SH-SY5Y (cell line): Measurements from ENCODE around the gene HMBS.

Source experiments
- GATA2 ChIP-seq: IDR thresholded peaks from 2 replicates; pipeline ENCODE4 v1.6.1; 2011; ENCODE audit warnings: mild to moderate bottlenecking, low read depth, low read length
- GATA3 ChIP-seq: IDR thresholded peaks from 2 replicates; pipeline ENCODE4 v1.6.1; 2011; ENCODE audit warnings: low read depth, mild to moderate bottlenecking, low read length, moderate library complexity

The HMBS gene

DNA sequence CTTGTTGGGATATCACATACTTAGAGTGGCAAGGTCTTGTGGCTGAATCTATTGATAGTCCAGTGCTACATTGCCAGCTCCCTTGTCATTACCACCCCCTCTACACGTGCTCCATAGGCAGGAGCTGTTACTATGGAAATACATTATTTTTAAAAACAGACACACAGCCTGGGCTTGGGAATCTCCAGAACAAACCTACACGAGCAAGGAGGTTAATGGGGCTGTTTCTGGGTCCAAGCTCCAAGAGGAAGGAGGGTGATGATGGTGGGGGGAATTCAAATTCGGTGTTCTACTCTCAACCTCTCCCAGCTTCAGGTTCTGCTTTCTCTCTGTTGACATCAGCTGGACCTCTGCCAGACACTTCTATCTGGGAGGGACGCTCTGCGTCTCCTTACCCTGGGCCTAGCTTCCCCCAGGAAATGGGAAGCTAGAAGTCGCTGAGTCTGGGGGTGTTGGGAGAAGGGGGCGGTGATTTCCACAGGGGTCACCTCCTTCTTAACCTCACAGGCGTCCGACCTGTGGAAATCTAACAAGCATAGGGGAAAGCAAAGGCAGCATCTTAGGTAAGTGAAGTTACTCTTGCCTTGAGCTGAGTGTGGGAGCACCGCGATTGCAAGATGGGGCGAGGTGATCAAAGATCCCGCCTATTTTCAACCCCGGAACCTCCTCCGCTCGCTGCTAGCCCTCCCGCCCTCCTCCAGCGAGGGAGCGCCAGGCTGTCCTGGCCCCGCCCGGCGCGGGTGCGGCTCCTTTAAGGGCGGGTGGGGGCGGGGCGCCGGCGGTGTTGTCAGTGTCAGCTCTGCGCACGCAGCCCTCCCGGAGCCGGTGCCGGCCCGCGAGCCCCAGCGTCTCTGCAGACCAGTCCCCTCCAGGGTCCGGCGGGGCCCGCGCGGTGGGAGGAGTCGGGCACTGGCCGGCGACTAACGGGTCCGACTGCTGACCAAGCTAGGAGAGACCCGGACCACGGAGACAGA lies 22.2 kb downstream of the HMBS start, which contains the start of gene C2CD2L:
TSS of gene C2CD2L (plus strand) at position 781 of the 974 bp plus-strand sequence. CDS start 398 bp downstream, outside the sequence.
- TF ChIP-seq GATA3, result no peak
- TF ChIP-seq GATA2, result no peak

DNA sequence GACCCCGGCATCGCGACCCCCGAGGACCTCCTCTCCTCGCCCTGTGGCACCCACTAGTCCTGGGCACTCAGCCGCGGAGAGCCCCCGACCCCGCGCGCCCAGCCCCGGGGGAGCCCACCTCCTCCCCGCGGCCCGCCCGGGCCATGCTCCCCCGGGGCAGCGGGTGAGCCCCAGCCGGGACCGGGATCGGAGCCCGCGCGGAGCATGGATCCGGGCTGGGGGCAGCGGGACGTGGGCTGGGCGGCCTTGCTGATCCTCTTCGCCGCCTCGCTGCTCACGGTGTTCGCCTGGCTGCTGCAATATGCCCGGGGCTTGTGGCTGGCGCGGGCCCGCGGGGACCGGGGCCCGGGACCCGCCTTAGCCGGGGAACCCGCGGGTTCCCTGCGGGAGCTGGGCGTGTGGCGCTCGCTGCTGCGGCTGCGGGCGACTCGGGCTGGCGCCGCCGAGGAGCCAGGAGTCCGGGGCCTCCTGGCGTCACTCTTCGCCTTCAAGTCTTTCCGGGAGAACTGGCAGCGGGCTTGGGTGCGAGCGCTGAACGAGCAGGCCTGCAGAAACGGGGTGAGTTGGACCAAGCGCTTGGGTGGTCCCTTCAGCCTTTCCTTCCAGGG lies 23.0 kb downstream of the HMBS start:
- no peak for TF ChIP-seq GATA3
- no peak for TF ChIP-seq GATA2

DNA sequence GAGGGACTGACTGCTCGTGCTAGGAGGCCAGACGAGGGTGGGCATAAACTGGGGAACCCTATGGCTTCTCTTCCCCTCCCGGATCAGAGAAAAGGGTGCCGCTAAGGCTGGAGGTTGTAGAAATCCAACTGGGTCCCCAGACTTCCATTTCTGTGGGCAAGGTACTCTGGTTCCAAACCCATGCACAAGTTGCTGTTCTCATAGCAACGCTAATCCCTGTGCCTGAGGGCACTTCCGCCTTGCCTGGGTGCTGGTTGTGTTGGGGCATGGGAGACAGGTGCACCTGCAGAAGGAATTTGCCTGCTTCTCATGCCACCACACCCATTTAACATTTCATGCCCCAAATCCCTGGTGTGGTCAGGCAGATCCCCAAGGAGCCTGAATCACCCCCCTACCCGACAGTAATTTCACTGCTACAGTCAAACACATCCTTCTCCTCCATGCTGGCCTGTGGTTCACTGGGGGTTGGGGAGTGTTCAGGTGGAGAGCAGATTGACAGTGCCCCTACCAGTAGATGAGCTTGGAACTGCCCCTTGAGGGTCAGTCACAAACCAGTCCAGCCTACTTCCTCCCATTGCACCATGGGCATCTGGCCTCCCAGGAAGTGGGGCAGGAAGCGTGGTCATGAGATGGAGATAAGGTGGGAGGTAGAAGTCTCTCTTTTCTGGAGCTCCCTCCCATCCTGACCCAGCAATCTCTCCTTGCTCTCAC lies 23.6 kb downstream of the HMBS start:
- TF ChIP-seq GATA3, result no peak
- no peak for TF ChIP-seq GATA2

DNA sequence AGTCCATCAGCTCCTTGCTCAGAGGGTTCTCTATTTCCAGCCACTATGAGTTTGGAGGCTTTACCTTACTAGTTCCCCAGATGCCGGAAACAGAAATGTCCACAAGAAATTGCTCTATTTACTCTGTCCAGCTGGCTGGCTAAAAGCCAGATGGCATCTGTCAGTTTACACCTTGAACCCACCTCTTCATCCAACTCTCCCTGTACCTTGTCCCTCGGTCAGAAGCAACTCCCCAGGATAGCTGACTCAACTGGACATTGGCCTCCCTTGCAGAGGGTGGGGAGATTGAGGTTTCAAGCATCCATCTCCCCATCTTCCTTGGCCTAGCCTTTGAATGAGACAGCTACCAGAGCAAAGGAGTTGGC lies 24.2 kb downstream of the HMBS start:
- TF ChIP-seq GATA3 (no peak), GATA2 (no peak)

DNA sequence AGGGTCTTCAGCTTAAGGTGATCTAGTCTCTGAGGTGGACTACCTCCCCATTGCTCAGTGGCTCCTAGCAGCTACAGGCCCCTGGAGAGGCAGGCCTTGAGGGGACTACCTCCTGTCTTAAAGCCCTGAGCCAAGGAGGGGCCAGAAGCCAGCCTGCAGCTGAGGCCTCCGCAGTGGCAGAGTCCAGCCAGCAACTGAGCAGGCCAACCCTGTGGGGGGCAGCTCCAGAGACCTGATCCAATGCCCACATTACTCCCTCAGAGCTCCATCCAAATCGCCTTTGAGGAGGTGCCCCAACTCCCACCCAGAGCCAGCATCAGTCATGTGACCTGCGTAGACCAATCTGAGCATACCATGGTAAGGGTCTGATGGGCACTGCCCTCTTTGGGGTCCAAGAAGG lies 25.2 kb downstream of the HMBS start:
- TF ChIP-seq GATA2 (no peak), GATA3 (no peak)

DNA sequence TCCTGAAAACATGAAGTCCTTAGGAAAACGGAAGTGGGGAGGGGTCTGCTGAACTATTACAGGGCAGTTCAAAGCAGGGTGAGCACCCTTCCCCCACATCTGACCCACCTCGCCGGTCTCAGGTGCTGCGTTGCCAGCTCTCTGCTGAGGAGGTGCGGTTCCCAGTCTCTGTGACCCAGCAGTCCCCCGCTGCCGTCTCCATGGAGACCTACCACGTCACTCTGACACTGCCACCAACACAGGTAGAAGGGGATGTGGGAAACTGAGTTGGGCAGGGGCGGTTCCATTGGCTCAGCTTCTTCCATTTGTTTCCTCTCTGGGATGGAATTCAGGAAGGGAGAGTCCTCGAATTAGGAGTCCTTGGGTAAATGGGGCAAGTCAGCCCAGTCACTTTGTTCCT lies 25.8 kb downstream of the HMBS start:
- TF ChIP-seq GATA2 (no peak), GATA3 (no peak)

DNA sequence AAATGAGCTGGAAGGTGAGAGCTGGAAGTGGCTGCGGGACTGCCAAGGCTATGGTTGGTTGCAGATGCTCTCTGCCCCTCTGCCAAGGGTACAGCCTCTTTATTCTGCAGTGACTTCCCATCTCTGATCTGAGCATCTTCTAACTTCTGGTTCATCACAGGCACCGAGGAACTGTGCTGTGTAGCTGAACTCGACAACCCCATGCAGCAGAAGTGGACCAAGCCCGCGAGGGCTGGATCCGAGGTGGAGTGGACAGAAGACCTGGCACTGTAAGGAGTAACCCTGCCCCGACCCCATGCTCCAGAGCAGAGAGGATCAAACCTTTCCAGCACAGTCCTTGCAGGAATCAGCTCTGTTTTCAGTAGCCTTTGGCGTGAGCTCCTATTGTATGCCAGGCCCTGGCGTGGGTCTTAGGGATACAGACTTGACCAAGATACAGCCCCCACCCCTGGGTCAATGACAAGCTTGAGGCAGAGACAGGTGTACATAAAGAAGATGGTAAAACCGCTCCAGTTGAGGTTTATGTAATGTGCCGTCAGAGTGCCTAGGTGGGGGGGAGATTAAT lies 26.8 kb downstream of the HMBS start:
- TF ChIP-seq GATA2 (no peak), GATA3 (no peak)

DNA sequence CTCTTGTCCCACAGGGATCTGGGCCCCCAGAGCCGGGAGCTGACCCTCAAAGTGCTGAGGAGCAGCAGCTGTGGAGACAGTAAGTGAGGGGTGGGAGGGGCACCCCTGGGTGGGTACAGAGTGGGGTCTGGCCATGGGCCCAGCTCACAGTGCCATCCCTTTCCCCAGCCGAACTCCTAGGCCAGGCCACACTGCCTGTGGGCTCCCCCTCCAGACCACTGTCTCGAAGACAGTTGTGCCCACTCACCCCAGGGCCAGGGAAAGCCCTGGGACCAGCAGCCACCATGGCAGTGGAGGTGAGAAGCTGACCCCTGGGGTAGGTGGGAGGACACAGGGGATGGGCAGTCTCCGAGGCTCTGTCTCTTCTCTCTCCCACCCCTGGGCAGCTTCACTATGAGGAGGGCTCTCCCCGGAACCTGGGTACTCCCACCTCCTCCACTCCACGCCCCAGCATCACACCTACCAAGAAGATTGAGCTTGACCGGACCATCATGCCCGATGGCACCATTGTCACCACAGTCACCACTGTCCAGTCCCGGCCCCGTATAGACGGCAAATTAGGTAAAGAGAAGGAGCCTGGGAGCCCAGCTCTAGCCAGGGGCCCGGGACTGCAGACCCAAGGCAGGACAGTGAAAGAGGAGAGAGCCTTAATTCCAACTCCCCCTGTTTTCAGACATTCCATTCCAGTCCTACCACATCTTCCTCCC lies 27.8 kb downstream of the HMBS start:
- TF ChIP-seq GATA2, result no peak
- TF ChIP-seq GATA3, result no peak

DNA sequence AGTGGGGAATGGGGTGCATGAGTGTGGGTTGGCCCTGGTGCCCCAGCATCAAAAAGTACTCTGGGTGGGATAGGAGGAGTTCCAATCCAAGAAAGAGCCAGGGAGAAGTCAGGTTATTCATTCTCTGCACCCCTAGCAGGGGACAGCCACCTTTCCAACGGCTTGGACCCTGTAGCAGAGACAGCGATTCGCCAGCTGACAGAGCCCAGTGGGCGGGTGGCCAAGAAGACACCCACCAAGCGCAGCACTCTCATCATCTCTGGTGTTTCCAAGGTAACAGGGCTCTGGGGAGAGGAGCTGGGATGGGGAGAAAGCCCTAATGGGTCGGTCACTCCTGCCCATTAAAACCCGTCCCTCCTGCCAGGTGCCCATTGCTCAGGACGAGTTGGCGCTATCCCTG lies 29.0 kb downstream of the HMBS start:
- no peak for TF ChIP-seq GATA2
- no peak for TF ChIP-seq GATA3

DNA sequence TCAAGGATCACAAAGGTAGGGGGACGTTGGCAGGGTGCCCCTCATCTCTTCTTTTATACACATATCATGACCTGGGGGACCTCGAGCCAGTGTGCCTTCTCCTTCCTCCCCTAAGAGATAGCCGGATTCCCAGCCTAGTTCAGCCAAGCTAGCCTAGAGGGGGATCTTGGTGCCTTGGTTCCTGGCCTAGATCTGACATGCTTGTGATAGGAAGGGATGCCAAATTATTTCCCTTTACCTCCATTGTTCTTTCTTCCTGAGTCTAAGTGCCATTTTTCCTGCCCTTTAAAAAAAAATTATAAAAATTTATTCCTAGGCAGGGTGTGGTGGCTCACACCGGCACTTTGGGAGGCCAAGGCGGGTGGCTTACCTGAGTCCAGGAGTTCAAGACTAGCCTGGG lies 29.7 kb downstream of the HMBS start:
- no peak for TF ChIP-seq GATA2
- TF ChIP-seq GATA3, result no peak

DNA sequence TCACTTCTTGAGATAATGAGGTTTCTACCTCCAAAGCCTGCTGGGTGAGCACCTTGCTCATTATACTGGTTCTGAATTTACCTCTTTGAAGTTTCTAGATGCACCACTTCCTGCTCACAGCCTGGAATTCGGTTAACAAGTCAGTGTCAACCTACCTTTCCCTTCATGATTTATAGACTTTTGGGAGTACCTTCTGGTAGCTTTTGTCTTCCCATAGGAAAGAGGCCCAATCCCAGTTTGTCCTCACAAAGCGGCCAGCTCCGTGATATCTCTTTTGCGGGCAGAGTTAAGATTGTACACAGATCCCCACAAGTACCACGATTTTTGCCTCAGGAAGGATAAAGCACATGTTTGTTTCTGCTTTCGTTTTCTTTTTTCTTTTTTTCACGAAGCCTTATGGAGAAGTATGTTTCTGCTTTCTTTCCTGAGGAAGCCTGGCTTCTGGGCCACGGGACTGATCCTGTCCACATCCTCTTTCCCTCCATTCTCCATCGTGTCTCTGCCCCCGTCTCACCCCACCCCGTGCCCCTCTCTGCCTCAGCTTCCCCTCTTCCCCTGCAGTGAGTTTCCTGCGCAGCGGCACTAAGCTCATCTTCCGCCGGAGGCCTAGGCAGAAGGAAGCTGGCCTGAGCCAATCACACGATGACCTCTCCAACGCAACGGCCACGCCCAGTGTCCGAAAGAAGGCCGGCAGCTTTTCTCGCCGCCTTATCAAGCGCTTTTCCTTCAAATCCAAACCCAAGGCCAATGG lies 31.0 kb downstream of the HMBS start:
- TF ChIP-seq GATA3 (no peak), GATA2 (no peak)

DNA sequence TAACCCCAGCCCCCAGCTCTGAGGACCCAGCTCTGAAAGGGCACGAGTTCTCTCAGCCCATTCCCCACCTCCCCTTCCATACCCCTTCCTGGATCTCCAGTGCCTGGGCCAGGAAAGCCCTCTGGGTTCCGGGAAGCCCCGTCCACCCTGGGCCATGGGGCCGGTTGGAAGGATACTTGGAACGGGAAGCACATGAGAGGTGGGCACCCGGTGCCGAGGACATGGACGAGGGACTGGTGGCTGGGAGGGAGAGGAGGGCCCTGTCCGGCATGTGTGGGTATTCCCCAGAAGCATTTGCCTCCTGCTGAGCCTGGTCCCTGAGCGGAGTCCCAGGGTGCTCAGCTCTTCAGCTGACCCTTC lies 31.5 kb downstream of the HMBS start:
- no peak for TF ChIP-seq GATA3
- no peak for TF ChIP-seq GATA2

DNA sequence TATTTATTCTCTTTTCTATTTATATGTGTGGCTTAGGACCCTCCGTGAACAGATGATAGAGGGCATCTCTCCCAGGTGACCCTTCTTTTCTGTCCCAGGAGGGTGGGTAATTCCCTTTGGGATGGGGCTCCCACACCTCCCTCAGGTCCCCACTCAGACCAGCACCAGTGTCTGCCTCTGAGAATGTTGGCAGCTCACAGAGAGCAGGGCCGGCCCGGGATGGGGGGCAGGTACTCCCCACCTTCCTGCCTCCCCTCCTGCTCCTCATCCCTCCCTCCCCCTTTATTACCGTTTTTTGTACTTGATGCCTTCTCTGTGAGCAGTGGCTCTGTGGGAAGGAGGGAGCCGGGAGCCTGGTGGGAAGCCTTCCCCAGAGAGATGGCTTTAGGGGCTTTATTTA lies 31.9 kb downstream of the HMBS start:
- no peak for TF ChIP-seq GATA3
- TF ChIP-seq GATA2, result no peak
